Measurements from ENCODE around the gene SEC22B.
"Not testable (repeated sequence)": the region's sequence is repeated elsewhere in the genome, so short reads cannot be mapped to it uniquely, and the experiment has no call there.

GRCh38 chr1:120196863-120197775 lies 20.8 kb upstream of the SEC22B start:
- not testable (repeated sequence) for TF ChIP-seq CTCF (IDR thresholded peaks at IDR 0.05); POLR2A (IDR thresholded peaks at IDR 0.05; ENCODE audit: low read length); CHD2 (IDR thresholded peaks at IDR 0.05; ENCODE audit: low read length, partially characterized antibody); BCL3 (IDR thresholded peaks at IDR 0.05); BHLHE40 (IDR thresholded peaks at IDR 0.05; ENCODE audit: low read depth, low read length); RCOR1 (IDR thresholded peaks at IDR 0.05; ENCODE audit: low read depth, low read length); REST (IDR thresholded peaks at IDR 0.05); NFE2L2 (conservative IDR thresholded peaks at IDR 0.05; ENCODE audit: low read length); ATOH8 (CRISPR knock-in tag; IDR thresholded peaks at IDR 0.05; ENCODE audit: low read depth)
- TF ChIP-seq, protein P1, sequence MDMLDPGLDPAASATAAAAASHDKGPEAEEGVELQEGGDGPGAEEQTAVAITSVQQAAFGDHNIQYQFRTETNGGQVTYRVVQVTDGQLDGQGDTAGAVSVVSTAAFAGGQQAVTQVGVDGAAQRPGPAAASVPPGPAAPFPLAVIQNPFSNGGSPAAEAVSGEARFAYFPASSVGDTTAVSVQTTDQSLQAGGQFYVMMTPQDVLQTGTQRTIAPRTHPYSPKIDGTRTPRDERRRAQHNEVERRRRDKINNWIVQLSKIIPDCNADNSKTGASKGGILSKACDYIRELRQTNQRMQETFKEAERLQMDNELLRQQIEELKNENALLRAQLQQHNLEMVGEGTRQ (IDR thresholded peaks at IDR 0.05): not testable (repeated sequence)

Measured in A549 (cell line).